LNCAP (cell line): ENCODE results near the gene NLRP4.

ENCODE experiments used
- CTCF ChIP-seq: fragments of 450-650 bp; IDR thresholded peaks from 2 replicates; pipeline ENCODE4 v1.5.1; 2017; ENCODE audit warnings: mild to moderate bottlenecking

The NLRP4 gene

GRCh38 chr19:55898911-55899310 is 62.6 kb downstream of the NLRP4 start:
- no peak for TF ChIP-seq CTCF

- TF ChIP-seq CTCF: no peak
Observed at GRCh38 chr19:55901369-55902079, 65.2 kb downstream of the NLRP4 start.

GRCh38 chr19:55902080-55902751 is 65.9 kb downstream of the NLRP4 start:
- no peak for TF ChIP-seq CTCF

GRCh38 chr19:55907286-55907685 is 70.9 kb downstream of the NLRP4 start:
- TF ChIP-seq CTCF: no peak

- TF ChIP-seq CTCF: no peak
Observed at GRCh38 chr19:55907746-55908145, 71.4 kb downstream of the NLRP4 start.

GRCh38 chr19:55909801-55910200 is 73.5 kb downstream of the NLRP4 start:
- TF ChIP-seq CTCF: no peak

- TF ChIP-seq CTCF: no peak
Observed at GRCh38 chr19:55912916-55913315, 76.6 kb downstream of the NLRP4 start.
